HepG2 (cell line): ENCODE results near the gene PLK3. TPM values are rescaled to one million over a fixed set of nuclear protein-coding genes. Genes with fewer than 3 reads are reported as not detected.

Experiments
- AHR ChIP-seq: IDR thresholded peaks from 2 replicates; pipeline ENCODE4 v1.6.1; 2018; ENCODE audit warnings: missing genetic modification reagents, missing compliant biosample characterization
- ATF7-NPFF ChIP-seq: sonication (generic); formaldehyde crosslinking; IDR thresholded peaks from 2 replicates; pipeline ENCODE4 v1.8.1; 2023; ENCODE audit warnings: mild to moderate bottlenecking, low read depth, missing genetic modification reagents, moderate library complexity
- POGZ ChIP-seq: sonication (generic); formaldehyde crosslinking; IDR thresholded peaks from 2 replicates; pipeline ENCODE4 v1.4.0; 2020; ENCODE audit warnings: mild to moderate bottlenecking, missing genetic modification reagents
- ZNF496 ChIP-seq: sonication (generic); formaldehyde crosslinking; IDR thresholded peaks from 2 replicates; pipeline ENCODE4 v1.8.1; 2023; ENCODE audit warnings: mild to moderate bottlenecking, moderate library complexity, missing genetic modification reagents; ENCODE audit not compliant: insufficient replicate concordance
- ZNF619 ChIP-seq: sonication (generic); formaldehyde crosslinking; IDR thresholded peaks from 2 replicates; pipeline ENCODE4 v1.4.0; 2020; ENCODE audit warnings: mild to moderate bottlenecking, missing genetic modification reagents
- ZNF746 ChIP-seq: sonication (generic); formaldehyde crosslinking; IDR thresholded peaks from 2 replicates; pipeline ENCODE4 v1.8.0; 2022; ENCODE audit warnings: mild to moderate bottlenecking, missing genetic modification reagents
- ZNF841 ChIP-seq: sonication (generic); formaldehyde crosslinking; IDR thresholded peaks from 2 replicates; pipeline ENCODE4 v1.8.1; 2023; ENCODE audit warnings: missing genetic modification reagents, borderline replicate concordance
- polyA plus RNA-seq, 8 experiments: library from polyadenylated mRNA; depleted of rRNA in 3 of 8; stranded (reverse) in 7 of 8; unstranded in 1 of 8; fragments of >200 nt; fragmentation: Illumina TruSeq in 4 of 8; extraction: Trizol in 4 of 8; gene quantifications; 2 replicates each; pipeline versions ENCODE4 v1.2.1 to v1.2.3, GENCODE V29; 2011 to 2016; ENCODE audit warnings: low read depth in 4 of 8, missing spikeins in 1 of 8, mixed read lengths in 1 of 8; ENCODE audit not compliant: insufficient read depth in 1 of 8
- total RNA-seq, 5 experiments: library from RNA; depleted of rRNA; stranded (reverse); fragments of >200 nt; fragmentation: Illumina TruSeq; extraction: Trizol; gene quantifications; 2 replicates each; pipeline ENCODE4 v1.2.3, GENCODE V29; 2016; ENCODE audit warnings: low read depth in 1 of 5
- TF ChIP-seq, protein P1 (sequence below), 2 experiments: sonication (generic) in 1 of 2; formaldehyde crosslinking in 1 of 2; IDR thresholded peaks; 2 replicates each; pipeline versions ENCODE4 v1.4.0 to v1.6.1; 2016 to 2020; ENCODE audit warnings: borderline replicate concordance in 1 of 2, low read depth in 1 of 2, mild to moderate bottlenecking in 1 of 2, missing genetic modification reagents in 1 of 2
- TF ChIP-seq, protein P2 (sequence below): sonication (generic); formaldehyde crosslinking; IDR thresholded peaks from 2 replicates; pipeline ENCODE4 v1.4.0; 2020; ENCODE audit warnings: missing genetic modification reagents
- TF ChIP-seq, protein P3 (sequence below): sonication (generic); formaldehyde crosslinking; IDR thresholded peaks from 2 replicates; pipeline ENCODE4 v1.5.0; 2020; ENCODE audit warnings: missing genetic modification reagents
- TF ChIP-seq, protein P4 (sequence below): sonication (generic); formaldehyde crosslinking; IDR thresholded peaks from 2 replicates; pipeline ENCODE4 v1.5.0; 2020; ENCODE audit warnings: mild to moderate bottlenecking, missing genetic modification reagents, moderate library complexity
- TF ChIP-seq, protein P5 (sequence below), 2 experiments: sonication (generic) in 1 of 2; formaldehyde crosslinking in 1 of 2; IDR thresholded peaks; 2 replicates each; pipeline versions ENCODE4 v1.4.0 to v1.6.1; 2018 to 2020; ENCODE audit warnings: missing genetic modification reagents in 2 of 2, borderline replicate concordance in 1 of 2, low read depth in 1 of 2, mild to moderate bottlenecking in 1 of 2, missing biosample characterization in 1 of 2

PLK3 gene
- total and polyA plus RNA-seq, 2 of the 13 experiments (the other 11 are each of a cell fraction or from before 2014, with no cell fraction given), result 9.8 to 16.9 TPM

DNA sequence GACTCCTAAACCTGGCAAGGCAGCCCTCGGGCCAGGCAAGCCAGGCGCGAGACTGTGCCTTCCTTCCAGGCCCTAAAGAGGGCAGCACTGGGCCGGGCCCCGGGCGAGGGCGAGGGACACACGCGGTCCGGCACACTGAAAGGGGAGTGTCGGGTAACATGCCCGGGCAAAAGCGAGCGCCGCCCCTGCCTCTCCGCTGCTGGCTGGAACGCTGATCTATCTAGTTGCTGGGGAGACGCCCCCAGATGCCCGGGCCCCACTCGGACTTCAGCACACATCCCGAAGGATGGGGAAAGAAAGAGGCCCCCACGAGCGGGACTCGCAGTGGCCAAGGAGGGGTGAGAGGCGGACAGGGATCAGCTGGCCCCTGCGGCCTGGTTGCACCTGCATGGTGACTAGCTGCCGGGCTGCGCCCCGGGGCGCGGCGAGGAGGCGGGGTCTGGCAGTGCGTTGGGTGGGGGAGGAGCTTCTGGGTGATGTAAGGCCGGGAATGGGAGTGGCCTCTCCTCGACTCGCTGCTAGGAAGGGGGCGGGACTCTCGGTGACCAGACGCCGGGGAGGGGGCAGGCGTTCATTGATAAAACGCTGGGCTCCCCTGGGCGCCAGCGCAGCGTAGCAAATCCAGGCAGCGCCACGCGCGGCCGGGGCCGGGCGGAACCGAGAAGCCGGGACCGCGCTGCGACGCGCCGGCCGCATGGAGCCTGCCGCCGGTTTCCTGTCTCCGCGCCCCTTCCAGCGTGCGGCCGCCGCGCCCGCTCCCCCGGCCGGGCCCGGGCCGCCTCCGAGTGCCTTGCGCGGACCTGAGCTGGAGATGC, at the start of gene PLK3 (continued):
- TF ChIP-seq ZNF619 (CRISPR knock-in tag), result peak; percentile 91
- TF ChIP-seq ATF7-NPFF (CRISPR knock-in tag), result no peak; the same call in none of the 2 replicates
- no peak for TF ChIP-seq ZNF746
- TF ChIP-seq, protein P1, sequence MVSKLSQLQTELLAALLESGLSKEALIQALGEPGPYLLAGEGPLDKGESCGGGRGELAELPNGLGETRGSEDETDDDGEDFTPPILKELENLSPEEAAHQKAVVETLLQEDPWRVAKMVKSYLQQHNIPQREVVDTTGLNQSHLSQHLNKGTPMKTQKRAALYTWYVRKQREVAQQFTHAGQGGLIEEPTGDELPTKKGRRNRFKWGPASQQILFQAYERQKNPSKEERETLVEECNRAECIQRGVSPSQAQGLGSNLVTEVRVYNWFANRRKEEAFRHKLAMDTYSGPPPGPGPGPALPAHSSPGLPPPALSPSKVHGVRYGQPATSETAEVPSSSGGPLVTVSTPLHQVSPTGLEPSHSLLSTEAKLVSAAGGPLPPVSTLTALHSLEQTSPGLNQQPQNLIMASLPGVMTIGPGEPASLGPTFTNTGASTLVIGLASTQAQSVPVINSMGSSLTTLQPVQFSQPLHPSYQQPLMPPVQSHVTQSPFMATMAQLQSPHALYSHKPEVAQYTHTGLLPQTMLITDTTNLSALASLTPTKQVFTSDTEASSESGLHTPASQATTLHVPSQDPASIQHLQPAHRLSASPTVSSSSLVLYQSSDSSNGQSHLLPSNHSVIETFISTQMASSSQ (IDR thresholded peaks at IDR 0.05; ENCODE audit: low read depth), result no peak
- TF ChIP-seq, protein P1 (CRISPR knock-in tag; IDR thresholded peaks at IDR 0.05; ENCODE audit: borderline replicate concordance), result peak; percentile 70; the same call in 1 of the 2 replicates
- TF ChIP-seq ZNF841, result no peak
- TF ChIP-seq, protein P2, sequence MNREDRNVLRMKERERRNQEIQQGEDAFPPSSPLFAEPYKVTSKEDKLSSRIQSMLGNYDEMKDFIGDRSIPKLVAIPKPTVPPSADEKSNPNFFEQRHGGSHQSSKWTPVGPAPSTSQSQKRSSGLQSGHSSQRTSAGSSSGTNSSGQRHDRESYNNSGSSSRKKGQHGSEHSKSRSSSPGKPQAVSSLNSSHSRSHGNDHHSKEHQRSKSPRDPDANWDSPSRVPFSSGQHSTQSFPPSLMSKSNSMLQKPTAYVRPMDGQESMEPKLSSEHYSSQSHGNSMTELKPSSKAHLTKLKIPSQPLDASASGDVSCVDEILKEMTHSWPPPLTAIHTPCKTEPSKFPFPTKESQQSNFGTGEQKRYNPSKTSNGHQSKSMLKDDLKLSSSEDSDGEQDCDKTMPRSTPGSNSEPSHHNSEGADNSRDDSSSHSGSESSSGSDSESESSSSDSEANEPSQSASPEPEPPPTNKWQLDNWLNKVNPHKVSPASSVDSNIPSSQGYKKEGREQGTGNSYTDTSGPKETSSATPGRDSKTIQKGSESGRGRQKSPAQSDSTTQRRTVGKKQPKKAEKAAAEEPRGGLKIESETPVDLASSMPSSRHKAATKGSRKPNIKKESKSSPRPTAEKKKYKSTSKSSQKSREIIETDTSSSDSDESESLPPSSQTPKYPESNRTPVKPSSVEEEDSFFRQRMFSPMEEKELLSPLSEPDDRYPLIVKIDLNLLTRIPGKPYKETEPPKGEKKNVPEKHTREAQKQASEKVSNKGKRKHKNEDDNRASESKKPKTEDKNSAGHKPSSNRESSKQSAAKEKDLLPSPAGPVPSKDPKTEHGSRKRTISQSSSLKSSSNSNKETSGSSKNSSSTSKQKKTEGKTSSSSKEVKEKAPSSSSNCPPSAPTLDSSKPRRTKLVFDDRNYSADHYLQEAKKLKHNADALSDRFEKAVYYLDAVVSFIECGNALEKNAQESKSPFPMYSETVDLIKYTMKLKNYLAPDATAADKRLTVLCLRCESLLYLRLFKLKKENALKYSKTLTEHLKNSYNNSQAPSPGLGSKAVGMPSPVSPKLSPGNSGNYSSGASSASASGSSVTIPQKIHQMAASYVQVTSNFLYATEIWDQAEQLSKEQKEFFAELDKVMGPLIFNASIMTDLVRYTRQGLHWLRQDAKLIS (CRISPR knock-in tag), result no peak
- TF ChIP-seq, protein P3, sequence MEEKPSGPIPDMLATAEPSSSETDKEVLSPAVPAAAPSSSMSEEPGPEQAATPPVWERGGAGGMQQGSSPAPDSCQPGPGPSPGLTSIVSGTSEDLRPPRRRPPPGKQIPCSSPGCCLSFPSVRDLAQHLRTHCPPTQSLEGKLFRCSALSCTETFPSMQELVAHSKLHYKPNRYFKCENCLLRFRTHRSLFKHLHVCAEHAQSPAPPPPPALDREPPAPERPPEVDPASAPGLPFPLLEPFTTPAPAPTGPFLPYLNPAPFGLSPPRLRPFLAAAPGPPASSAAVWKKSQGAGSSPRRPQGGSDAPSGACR (CRISPR knock-in tag), result no peak; the same call in 1 of the 2 replicates
- TF ChIP-seq, protein P4, sequence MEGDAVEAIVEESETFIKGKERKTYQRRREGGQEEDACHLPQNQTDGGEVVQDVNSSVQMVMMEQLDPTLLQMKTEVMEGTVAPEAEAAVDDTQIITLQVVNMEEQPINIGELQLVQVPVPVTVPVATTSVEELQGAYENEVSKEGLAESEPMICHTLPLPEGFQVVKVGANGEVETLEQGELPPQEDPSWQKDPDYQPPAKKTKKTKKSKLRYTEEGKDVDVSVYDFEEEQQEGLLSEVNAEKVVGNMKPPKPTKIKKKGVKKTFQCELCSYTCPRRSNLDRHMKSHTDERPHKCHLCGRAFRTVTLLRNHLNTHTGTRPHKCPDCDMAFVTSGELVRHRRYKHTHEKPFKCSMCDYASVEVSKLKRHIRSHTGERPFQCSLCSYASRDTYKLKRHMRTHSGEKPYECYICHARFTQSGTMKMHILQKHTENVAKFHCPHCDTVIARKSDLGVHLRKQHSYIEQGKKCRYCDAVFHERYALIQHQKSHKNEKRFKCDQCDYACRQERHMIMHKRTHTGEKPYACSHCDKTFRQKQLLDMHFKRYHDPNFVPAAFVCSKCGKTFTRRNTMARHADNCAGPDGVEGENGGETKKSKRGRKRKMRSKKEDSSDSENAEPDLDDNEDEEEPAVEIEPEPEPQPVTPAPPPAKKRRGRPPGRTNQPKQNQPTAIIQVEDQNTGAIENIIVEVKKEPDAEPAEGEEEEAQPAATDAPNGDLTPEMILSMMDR (CRISPR knock-in tag), result peak; percentile 98
- TF ChIP-seq AHR (CRISPR knock-in tag), result no peak
- TF ChIP-seq POGZ, result peak; percentile 51
- TF ChIP-seq ZNF496 (CRISPR knock-in tag), result no peak
- TF ChIP-seq, protein P5, sequence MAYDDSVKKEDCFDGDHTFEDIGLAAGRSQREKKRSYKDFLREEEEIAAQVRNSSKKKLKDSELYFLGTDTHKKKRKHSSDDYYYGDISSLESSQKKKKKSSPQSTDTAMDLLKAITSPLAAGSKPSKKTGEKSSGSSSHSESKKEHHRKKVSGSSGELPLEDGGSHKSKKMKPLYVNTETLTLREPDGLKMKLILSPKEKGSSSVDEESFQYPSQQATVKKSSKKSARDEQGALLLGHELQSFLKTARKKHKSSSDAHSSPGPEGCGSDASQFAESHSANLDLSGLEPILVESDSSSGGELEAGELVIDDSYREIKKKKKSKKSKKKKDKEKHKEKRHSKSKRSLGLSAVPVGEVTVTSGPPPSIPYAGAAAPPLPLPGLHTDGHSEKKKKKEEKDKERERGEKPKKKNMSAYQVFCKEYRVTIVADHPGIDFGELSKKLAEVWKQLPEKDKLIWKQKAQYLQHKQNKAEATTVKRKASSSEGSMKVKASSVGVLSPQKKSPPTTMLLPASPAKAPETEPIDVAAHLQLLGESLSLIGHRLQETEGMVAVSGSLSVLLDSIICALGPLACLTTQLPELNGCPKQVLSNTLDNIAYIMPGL (CRISPR knock-in tag; IDR thresholded peaks at IDR 0.05; ENCODE audit: borderline replicate concordance in 1 of 2, low read depth in 1 of 2), result peak; percentile 94
